Stimulated activated CD4-positive, alpha-beta T cell treated with anti-CD3 and anti-CD28 coated beads, Interleukin-4, amount 100 ng/mL, for 48 hours (primary cell): Measurements from ENCODE around the gene PRRG1.
"Not testable (repeated sequence)": the region's sequence is repeated elsewhere in the genome, so short reads cannot be mapped to it uniquely, and the experiment has no call there.

Experiments used
- DNase-seq, 2 donors: peaks; one replicate each; pipeline ENCODE4 v3.0.0-alpha.2; 2020; ENCODE audit warnings: low read depth in 2 of 2

The PRRG1 gene

GRCh38 chrX:37349221-37350033, at the start of gene PRRG1:
PRRG1 (plus strand) TSS chrX:37349364; CDS start chrX:37406250, 56,886 bp downstream.
- DNase-seq = no peak

DNA sequence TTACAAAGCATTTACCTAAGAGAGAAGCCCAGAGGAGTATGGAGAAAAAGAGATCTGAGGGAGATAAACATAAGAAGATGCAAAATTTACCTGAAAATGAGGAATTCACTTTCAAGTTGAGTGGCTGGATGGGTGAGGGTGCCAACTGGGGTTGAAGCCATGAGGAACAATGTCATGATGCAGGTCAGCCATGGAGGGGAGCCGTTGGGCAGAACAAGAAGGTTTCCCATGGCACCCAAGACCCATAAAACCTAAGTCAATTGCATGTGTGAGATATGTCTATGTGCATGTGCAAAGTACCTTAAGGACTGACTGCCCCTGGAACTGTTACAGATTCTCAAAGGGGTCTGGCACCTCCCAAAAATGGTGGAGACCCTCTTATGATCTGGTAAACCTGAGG, 46.6 kb upstream of the PRRG1 start:
- no peak for DNase-seq

- DNase-seq = not testable (repeated sequence)
Measured at GRCh38 chrX:37305238-37305637, 43.9 kb upstream of the PRRG1 start.

GRCh38 chrX:37314531-37314930, 34.6 kb upstream of the PRRG1 start:
- DNase-seq = no peak

GRCh38 chrX:37315511-37316248, 33.5 kb upstream of the PRRG1 start:
- DNase-seq = no peak

DNA sequence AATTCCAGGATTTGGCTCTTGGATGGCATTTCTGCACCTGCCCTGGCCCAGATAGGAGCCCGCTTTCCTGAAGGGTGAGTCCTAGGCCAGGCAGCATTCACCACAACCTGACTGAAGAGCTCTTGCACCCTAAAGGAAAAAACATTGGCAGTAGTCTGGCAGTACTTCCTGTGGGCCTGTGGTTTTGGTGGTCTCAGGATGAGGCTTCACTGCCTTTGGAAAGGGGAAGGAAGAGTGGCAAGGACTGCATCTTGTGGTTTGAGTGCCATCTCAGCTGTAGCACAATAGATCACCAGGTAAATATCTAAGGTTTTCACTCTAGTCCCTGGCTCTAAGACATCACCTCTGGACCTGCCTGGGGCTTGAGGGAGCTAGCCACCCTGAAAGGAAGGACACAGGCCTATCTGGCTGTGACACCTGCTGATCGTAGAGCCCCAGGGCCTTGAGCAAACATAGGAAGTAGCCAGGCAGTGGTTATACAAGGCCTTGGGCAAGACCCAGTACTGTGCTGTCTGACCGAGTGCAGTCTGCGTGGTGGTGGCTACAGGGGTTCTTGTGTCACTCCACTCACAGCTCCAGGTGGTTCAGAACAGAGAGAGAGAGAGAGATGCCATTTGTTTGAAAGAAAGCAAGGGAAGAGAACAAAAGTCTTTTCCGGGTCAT, 28.5 kb upstream of the PRRG1 start:
- DNase-seq = no peak

DNA sequence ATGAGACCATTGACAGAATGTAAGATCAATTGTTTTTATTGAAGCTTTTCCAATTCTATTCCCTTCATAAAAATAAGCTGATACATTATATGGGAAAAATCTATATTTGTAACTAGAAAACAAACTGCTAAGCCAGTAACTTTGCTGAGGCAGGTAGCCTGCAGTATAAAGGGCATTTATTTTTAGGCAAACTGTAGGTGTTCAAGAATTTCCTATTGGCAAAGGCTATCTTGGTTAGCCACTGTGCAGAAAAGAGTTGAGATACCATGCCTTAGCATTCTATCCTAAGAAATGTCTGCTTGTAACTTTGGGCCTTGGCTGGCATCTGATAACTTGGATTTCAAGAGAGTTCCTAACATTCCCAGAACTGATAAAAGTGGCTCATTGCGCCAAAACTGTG, 18.5 kb upstream of the PRRG1 start:
- DNase-seq = no peak

GRCh38 chrX:37331546-37331945, 17.6 kb upstream of the PRRG1 start:
- no peak for DNase-seq

GRCh38 chrX:37332055-37332454, 17.1 kb upstream of the PRRG1 start:
- DNase-seq = no peak

DNA sequence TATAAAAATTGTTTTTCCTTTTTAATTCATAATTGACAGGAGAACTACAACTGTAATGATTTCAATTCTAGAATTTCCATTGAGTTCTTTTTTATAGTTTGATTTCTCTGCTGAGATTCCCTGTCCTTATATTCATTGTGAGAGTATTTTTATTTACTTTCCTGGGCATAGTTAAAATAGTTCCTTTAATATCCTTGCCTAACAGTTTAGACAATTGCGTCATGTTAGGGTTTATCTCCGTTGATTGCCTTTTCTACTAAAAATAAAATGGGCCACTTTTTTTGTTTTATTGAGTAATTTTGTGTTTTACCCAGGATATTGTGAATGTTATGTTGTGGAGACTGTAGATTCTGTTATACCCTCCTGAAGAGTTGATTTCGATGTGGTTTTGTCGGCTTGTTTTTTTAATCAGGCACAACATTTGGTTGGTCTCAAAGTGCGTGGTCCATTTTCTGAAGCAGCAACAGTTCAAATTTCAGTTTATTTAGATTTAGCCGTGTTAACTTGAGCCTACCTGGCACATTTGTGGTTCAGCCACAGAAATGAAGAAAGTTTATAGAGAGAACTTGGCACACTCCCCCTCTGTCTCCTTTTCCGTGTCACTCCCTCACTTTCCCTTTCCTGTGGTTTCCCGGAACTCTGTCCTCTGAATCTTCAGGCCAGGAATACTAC, 16.0 kb upstream of the PRRG1 start:
- no peak for DNase-seq

- DNase-seq = no peak
Measured at GRCh38 chrX:37347420-37347819, 1.7 kb upstream of the PRRG1 start.

GRCh38 chrX:37348231-37348970, 763 bp upstream of the PRRG1 start:
- DNase-seq = no peak

DNA sequence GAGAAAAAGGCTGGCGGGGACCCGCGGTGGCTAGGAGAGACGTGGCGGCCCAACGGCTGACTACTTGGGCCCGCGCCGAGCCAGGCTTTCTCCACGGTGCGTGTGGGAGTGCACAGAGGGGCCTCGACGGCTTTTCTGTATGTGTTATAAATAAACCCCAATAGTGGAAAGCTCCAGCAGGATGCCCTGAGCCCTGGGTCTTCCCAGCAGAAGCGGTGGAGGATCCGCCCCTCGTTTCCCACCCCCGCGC, 268 bp upstream of the PRRG1 start:
- no peak for DNase-seq

- DNase-seq = no peak
Measured at GRCh38 chrX:37350034-37350365, 836 bp downstream of the PRRG1 start.

DNA sequence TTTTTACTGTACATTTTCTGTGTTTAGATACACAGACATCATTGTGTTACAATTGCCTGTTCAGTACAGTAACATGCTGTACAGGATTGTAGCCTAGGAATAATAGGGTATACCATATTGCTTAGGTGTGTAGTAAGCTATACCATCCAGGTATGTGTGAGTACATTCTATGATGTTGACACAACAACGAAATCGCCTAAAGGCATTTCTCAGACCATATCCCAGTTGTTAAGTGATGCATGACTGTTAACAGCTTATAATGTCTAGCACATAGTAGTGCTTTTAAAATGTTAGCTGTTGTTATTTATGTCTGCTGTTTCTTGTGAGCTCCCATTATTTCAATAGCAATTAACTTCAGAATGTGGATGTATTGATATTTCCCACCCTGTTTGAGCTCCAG, 4.5 kb downstream of the PRRG1 start:
- DNase-seq = no peak

- no peak for DNase-seq
Measured at GRCh38 chrX:37357436-37357835, 8.3 kb downstream of the PRRG1 start.

DNA sequence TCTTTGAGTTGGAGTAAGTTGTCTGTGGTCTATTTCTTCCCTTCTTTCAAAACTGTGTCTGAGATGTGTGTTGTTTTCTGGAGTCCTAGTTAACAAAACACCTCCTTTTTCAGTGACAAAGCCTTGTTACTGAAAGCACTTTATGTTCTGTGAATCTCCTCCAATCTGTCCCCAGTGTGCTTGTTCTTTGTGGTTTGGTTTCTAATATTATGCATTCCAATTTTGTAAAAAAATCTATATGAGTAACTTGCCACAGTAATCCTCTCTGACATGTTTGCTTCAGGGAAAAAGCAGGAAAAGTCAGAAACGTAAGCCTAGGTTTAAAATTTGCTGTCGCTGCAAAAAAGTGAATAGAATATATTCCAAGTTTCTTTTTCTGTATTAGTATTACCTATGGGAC, 12.4 kb downstream of the PRRG1 start:
- no peak for DNase-seq

- no peak for DNase-seq
Measured at GRCh38 chrX:37364666-37365065, 15.5 kb downstream of the PRRG1 start.

DNA sequence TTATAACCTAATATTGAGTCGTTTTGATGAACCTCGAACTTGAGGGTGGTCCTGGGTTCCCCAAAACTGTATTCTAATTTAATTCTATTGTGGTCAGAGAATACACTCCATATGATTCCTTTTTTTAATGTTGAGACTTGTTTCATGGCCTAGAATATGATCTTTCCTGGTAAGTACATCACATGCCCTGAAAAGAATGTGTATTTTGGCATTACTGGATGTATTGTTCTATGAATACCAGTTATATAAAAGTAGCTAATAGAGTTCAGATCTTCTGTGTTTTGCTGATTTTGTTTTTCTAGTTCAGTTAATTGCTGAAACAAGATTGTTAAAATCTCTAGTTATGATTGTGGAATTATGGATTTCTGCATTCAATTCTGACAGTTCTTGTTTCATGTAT, 18.8 kb downstream of the PRRG1 start:
- no peak for DNase-seq

- DNase-seq = no peak
Measured at GRCh38 chrX:37370499-37371141, 21.5 kb downstream of the PRRG1 start.

DNA sequence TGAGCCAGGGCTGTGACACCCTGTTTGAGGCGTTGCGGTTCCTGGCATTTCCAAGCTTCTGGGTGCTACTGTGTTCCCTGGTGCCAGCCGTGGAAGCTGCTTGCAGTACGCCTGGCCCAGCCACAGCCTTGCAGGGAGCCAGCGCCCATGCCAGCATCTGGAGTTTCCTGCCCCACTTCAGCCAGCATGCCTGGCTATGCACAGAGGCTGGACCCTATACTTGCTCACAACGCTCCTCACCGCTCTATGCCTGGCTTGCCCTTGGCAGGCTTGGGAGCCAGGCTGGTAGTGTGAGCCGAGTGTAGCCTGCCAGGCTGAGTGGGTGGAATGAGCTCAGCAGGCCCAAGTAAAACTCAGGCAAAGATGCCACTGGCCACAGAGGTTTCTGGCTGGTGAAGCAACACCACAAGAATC, 22.4 kb downstream of the PRRG1 start:
- no peak for DNase-seq
